WTC11 (cell line): ENCODE measurements around the gene PREPL. TPM values are rescaled to one million over a fixed set of nuclear protein-coding genes. Genes with fewer than 3 reads are reported as not detected.

ENCODE experiments used
- ATAC-seq: fragments of 200-7000 bp; cut with Tn5 transposase; 2 replicates; pipeline ENCODE4 v1.10.0; 2021; ENCODE audit warnings: mild to moderate bottlenecking, moderate library complexity
- CTCF ChIA-PET: fragments of 300-600 bp; sonication (Branson Sonifier 250); formaldehyde crosslinking; loops from one replicate; lab custom pipeline; 2021; ENCODE audit warnings: antibody characterized with exemption; lab: Charles Lee
- POLR2A ChIA-PET: fragments of 350-600 bp; sonication (Branson Sonifier 250); formaldehyde crosslinking; loops from one replicate; lab custom pipeline; 2021; ENCODE audit warnings: antibody characterized with exemption; lab: Charles Lee
- DNase-seq: peaks from one replicate; pipeline ENCODE4 v3.0.0; 2021; ENCODE audit warnings: low spot score
- H3K27ac Mint-ChIP-seq: 2 replicates; pipeline ENCODE4 v1.8.0; 2021; ENCODE audit warnings: mixed read lengths
- H3K27me3 Mint-ChIP-seq: 2 replicates; pipeline ENCODE4 v1.8.0; 2021; ENCODE audit warnings: low read depth, mild to moderate bottlenecking, moderate library complexity, mixed read lengths
- H3K36me3 Mint-ChIP-seq: 2 replicates; pipeline ENCODE4 v1.8.0; 2021; ENCODE audit warnings: mixed read lengths
- H3K4me1 Mint-ChIP-seq: 2 replicates; pipeline ENCODE4 v1.8.0; 2022; ENCODE audit warnings: mixed read lengths
- H3K4me3 Mint-ChIP-seq: 2 replicates; pipeline ENCODE4 v1.8.0; 2021; ENCODE audit warnings: mild to moderate bottlenecking, moderate library complexity, mixed read lengths
- H3K9me3 Mint-ChIP-seq: 2 replicates; pipeline ENCODE4 v1.8.0; 2021; ENCODE audit warnings: mixed read lengths
- ARID4B ChIP-seq: sonication (generic); formaldehyde crosslinking; IDR thresholded peaks from 2 replicates; pipeline ENCODE4 v1.8.0; 2023; ENCODE audit warnings: missing genetic modification reagents, mild to moderate bottlenecking, borderline replicate concordance
- ATF3 ChIP-seq: sonication (generic); formaldehyde crosslinking; conservative IDR thresholded peaks from 2 replicates; pipeline ENCODE4 v1.8.1; 2022; ENCODE audit warnings: mild to moderate bottlenecking, missing genetic modification reagents
- CREM ChIP-seq: sonication (generic); formaldehyde crosslinking; IDR thresholded peaks from 2 replicates; pipeline ENCODE4 v1.8.1; 2022; ENCODE audit warnings: mild to moderate bottlenecking, missing genetic modification reagents, moderate library complexity
- HMGA2 ChIP-seq: fragments of 250-450 bp; sonication (Bioruptor Pico); IDR thresholded peaks from 2 replicates; pipeline ENCODE4 v1.4.0; 2021; ENCODE audit warnings: mild to moderate bottlenecking, moderate library complexity
- MYBL2 ChIP-seq: sonication (generic); formaldehyde crosslinking; IDR thresholded peaks from 2 replicates; pipeline ENCODE4 v1.8.1; 2023; ENCODE audit warnings: mild to moderate bottlenecking, moderate library complexity, missing genetic modification reagents
- NR1H2 ChIP-seq: sonication (generic); formaldehyde crosslinking; IDR thresholded peaks from 2 replicates; pipeline ENCODE4 v1.9.0; 2021; ENCODE audit warnings: mild to moderate bottlenecking, moderate library complexity, missing genetic modification reagents
- NR2C2 ChIP-seq: sonication (generic); formaldehyde crosslinking; IDR thresholded peaks from 2 replicates; pipeline ENCODE4 v1.8.0; 2022; ENCODE audit warnings: mild to moderate bottlenecking, missing genetic modification reagents
- SMAD3 ChIP-seq: sonication (generic); formaldehyde crosslinking; IDR thresholded peaks from 2 replicates; pipeline ENCODE4 v1.8.0; 2022; ENCODE audit warnings: missing genetic modification reagents, mild to moderate bottlenecking, borderline replicate concordance
- SMAD4 ChIP-seq: sonication (generic); formaldehyde crosslinking; IDR thresholded peaks from 2 replicates; pipeline ENCODE4 v1.8.0; 2022; ENCODE audit warnings: mild to moderate bottlenecking, missing genetic modification reagents
- USF1 ChIP-seq: sonication (generic); formaldehyde crosslinking; IDR thresholded peaks from 2 replicates; pipeline ENCODE4 v1.8.0; 2022; ENCODE audit warnings: mild to moderate bottlenecking, missing genetic modification reagents
- ZNF396 ChIP-seq: fragments of 250-450 bp; sonication (Bioruptor Pico); IDR thresholded peaks from 2 replicates; pipeline ENCODE4 v1.8.0; 2021; ENCODE audit warnings: mild to moderate bottlenecking, moderate library complexity, borderline replicate concordance
- total RNA-seq: library from RNA; stranded (reverse); gene quantifications from 3 replicates; pipeline ENCODE4 v1.2.3, GENCODE V29; 2021
- TF ChIP-seq, protein P1 (sequence below): sonication (generic); formaldehyde crosslinking; IDR thresholded peaks from 2 replicates; pipeline ENCODE4 v1.8.0; 2023; ENCODE audit warnings: mild to moderate bottlenecking, missing genetic modification reagents
- TF ChIP-seq, protein P2 (sequence below): fragments of 200-600 bp; IDR thresholded peaks from 2 replicates; pipeline ENCODE4 v1.8.0; 2022; ENCODE audit warnings: antibody characterized with exemption
- TF ChIP-seq, protein P3 (sequence below): sonication (generic); formaldehyde crosslinking; IDR thresholded peaks from 2 replicates; pipeline ENCODE4 v1.8.0; 2022; ENCODE audit warnings: missing genetic modification reagents
- TF ChIP-seq, protein P4 (sequence below): fragments of 250-450 bp; sonication (Bioruptor Pico); IDR thresholded peaks from 2 replicates; pipeline ENCODE4 v1.8.0; 2021; ENCODE audit warnings: mild to moderate bottlenecking

The PREPL gene
- total RNA-seq, 1 experiment from 2014 or later: 29.3 TPM

DNA sequence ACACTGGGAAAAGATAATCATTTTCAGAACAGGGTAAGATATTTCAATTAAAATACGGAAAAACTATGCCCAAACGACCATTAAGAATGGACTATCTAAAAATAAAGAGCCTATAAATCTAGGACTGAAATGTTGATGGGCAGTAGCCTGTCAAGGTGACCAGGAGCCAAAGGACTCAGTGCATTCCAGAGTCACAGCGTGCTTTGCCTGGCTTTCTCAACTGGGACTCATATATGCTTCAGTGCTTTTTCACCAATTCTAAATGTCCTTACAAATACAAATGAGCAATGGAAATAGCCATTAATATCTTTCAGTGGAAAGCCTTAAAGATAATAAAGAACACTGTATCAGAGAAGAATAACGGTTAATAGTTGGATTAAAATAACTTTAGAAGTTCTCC, 35.4 kb downstream of the PREPL start:
- no peak for DNase-seq
- Mint-ChIP-seq H3K4me1 (no peaks in the 10 kb centered on the region), H3K9me3 (no peaks in the 10 kb centered on the region), H3K4me3 (no peak overlapping the region), H3K27ac (no peak overlapping the region), H3K27me3 (no peaks in the 10 kb centered on the region), H3K36me3 (peaks cover 31% of the 10 kb centered on the region)
- TF ChIP-seq, protein P1, sequence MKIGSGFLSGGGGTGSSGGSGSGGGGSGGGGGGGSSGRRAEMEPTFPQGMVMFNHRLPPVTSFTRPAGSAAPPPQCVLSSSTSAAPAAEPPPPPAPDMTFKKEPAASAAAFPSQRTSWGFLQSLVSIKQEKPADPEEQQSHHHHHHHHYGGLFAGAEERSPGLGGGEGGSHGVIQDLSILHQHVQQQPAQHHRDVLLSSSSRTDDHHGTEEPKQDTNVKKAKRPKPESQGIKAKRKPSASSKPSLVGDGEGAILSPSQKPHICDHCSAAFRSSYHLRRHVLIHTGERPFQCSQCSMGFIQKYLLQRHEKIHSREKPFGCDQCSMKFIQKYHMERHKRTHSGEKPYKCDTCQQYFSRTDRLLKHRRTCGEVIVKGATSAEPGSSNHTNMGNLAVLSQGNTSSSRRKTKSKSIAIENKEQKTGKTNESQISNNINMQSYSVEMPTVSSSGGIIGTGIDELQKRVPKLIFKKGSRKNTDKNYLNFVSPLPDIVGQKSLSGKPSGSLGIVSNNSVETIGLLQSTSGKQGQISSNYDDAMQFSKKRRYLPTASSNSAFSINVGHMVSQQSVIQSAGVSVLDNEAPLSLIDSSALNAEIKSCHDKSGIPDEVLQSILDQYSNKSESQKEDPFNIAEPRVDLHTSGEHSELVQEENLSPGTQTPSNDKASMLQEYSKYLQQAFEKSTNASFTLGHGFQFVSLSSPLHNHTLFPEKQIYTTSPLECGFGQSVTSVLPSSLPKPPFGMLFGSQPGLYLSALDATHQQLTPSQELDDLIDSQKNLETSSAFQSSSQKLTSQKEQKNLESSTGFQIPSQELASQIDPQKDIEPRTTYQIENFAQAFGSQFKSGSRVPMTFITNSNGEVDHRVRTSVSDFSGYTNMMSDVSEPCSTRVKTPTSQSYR (CRISPR knock-in tag): no peak
- no peak for TF ChIP-seq ARID4B
- no peak for TF ChIP-seq CREM (CRISPR knock-in tag)
- TF ChIP-seq HMGA2 (CRISPR knock-in tag): no peak
- no peak for TF ChIP-seq ZNF396 (CRISPR knock-in tag)
- TF ChIP-seq NR2C2: no peak
- TF ChIP-seq ATF3 (CRISPR knock-in tag): no peak
- TF ChIP-seq MYBL2: no peak
- TF ChIP-seq, protein P2, sequence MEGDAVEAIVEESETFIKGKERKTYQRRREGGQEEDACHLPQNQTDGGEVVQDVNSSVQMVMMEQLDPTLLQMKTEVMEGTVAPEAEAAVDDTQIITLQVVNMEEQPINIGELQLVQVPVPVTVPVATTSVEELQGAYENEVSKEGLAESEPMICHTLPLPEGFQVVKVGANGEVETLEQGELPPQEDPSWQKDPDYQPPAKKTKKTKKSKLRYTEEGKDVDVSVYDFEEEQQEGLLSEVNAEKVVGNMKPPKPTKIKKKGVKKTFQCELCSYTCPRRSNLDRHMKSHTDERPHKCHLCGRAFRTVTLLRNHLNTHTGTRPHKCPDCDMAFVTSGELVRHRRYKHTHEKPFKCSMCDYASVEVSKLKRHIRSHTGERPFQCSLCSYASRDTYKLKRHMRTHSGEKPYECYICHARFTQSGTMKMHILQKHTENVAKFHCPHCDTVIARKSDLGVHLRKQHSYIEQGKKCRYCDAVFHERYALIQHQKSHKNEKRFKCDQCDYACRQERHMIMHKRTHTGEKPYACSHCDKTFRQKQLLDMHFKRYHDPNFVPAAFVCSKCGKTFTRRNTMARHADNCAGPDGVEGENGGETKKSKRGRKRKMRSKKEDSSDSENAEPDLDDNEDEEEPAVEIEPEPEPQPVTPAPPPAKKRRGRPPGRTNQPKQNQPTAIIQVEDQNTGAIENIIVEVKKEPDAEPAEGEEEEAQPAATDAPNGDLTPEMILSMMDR: no peak
- TF ChIP-seq, protein P3, sequence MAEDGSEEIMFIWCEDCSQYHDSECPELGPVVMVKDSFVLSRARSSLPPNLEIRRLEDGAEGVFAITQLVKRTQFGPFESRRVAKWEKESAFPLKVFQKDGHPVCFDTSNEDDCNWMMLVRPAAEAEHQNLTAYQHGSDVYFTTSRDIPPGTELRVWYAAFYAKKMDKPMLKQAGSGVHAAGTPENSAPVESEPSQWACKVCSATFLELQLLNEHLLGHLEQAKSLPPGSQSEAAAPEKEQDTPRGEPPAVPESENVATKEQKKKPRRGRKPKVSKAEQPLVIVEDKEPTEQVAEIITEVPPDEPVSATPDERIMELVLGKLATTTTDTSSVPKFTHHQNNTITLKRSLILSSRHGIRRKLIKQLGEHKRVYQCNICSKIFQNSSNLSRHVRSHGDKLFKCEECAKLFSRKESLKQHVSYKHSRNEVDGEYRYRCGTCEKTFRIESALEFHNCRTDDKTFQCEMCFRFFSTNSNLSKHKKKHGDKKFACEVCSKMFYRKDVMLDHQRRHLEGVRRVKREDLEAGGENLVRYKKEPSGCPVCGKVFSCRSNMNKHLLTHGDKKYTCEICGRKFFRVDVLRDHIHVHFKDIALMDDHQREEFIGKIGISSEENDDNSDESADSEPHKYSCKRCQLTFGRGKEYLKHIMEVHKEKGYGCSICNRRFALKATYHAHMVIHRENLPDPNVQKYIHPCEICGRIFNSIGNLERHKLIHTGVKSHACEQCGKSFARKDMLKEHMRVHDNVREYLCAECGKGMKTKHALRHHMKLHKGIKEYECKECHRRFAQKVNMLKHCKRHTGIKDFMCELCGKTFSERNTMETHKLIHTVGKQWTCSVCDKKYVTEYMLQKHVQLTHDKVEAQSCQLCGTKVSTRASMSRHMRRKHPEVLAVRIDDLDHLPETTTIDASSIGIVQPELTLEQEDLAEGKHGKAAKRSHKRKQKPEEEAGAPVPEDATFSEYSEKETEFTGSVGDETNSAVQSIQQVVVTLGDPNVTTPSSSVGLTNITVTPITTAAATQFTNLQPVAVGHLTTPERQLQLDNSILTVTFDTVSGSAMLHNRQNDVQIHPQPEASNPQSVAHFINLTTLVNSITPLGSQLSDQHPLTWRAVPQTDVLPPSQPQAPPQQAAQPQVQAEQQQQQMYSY (CRISPR knock-in tag): no peak
- no peak for TF ChIP-seq SMAD4 (CRISPR knock-in tag)
- TF ChIP-seq, protein P4, sequence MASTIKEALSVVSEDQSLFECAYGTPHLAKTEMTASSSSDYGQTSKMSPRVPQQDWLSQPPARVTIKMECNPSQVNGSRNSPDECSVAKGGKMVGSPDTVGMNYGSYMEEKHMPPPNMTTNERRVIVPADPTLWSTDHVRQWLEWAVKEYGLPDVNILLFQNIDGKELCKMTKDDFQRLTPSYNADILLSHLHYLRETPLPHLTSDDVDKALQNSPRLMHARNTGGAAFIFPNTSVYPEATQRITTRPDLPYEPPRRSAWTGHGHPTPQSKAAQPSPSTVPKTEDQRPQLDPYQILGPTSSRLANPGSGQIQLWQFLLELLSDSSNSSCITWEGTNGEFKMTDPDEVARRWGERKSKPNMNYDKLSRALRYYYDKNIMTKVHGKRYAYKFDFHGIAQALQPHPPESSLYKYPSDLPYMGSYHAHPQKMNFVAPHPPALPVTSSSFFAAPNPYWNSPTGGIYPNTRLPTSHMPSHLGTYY (CRISPR knock-in tag): no peak
- no peak for TF ChIP-seq SMAD3 (CRISPR knock-in tag)
- no peak for TF ChIP-seq USF1 (CRISPR knock-in tag)
- no peak for TF ChIP-seq NR1H2
- ChIA-PET CTCF (no interaction called here), POLR2A (interaction anchor here (0.6 kb wide), 1 partner anchor 50 kb away, joined by 4 read pairs; no protein-coding TSS in a partner anchor)
- ATAC-seq: no peak
